CD14-positive monocyte (primary cell): ENCODE data around the gene FAM47C. TPM values are rescaled to one million over a fixed set of nuclear protein-coding genes. Genes with fewer than 3 reads are reported as not detected.
"Not testable (repeated sequence)": the region's sequence is repeated elsewhere in the genome, so short reads cannot be mapped to it uniquely, and the experiment has no call there.

Experiments
- DNase-seq, 3 donors: peaks; one replicate each; pipeline ENCODE4 v3.0.0-alpha.2; 2011 to 2022
- H2AFZ ChIP-seq: 2 replicates; pipeline ENCODE4 v1.6.0; 2012; ENCODE audit warnings: mild to moderate bottlenecking, low read depth, low read length, inconsistent platforms; ENCODE audit not compliant: insufficient read depth, poor library complexity, severe bottlenecking
- H3K27ac ChIP-seq, 2 donors: 1 replicate in 1 of 2; 2 replicates in 1 of 2; pipeline ENCODE4 v1.5.1; 2012 to 2013; ENCODE audit warnings: low read length in 2 of 2, control low read depth in 1 of 2, inconsistent platforms in 1 of 2, low read depth in 1 of 2, mild to moderate bottlenecking in 1 of 2
- H3K27me3 ChIP-seq, 2 donors: one replicate each; pipeline versions ENCODE4 v1.6.0 to v1.6.1; 2011 to 2013; ENCODE audit warnings: low read length in 2 of 2; ENCODE audit not compliant: control insufficient read depth in 2 of 2, insufficient read depth in 2 of 2
- H3K36me3 ChIP-seq, 2 donors: replicated peaks in 1 of 2; 1 replicate in 1 of 2; 2 replicates in 1 of 2; pipeline versions ENCODE4 v1.5.1 to v1.6.1; 2012 to 2013; ENCODE audit warnings: low read length in 2 of 2, control low read depth in 1 of 2, inconsistent platforms in 1 of 2, mild to moderate bottlenecking in 1 of 2; ENCODE audit not compliant: insufficient read depth in 2 of 2, control insufficient read depth in 1 of 2
- H3K4me1 ChIP-seq, 2 donors: 1 replicate in 1 of 2; 2 replicates in 1 of 2; pipeline versions ENCODE4 v1.5.1 to v1.6.1; 2012 to 2013; ENCODE audit warnings: low read length in 2 of 2, control low read depth in 1 of 2, inconsistent platforms in 1 of 2, mild to moderate bottlenecking in 1 of 2, moderate library complexity in 1 of 2; ENCODE audit not compliant: insufficient read depth in 2 of 2, control insufficient read depth in 1 of 2
- H3K4me2 ChIP-seq: replicated peaks from 2 replicates; pipeline ENCODE3; 2012; ENCODE audit warnings: low read length, moderate library complexity, mild to moderate bottlenecking; ENCODE audit not compliant: poor library complexity, severe bottlenecking; ENCODE audit errors: extremely low read depth
- H3K4me3 ChIP-seq, 3 experiments: fragments of 200-600 bp in 1 of 3; sonication (generic) in 1 of 3; replicated peaks in 1 of 3; 1 replicate in 2 of 3; 2 replicates in 1 of 3; pipeline ENCODE4 v1.5.1; 2011 to 2013; ENCODE audit warnings: low read length in 3 of 3, mild to moderate bottlenecking in 3 of 3, control low read depth in 2 of 3, low read depth in 2 of 3, inconsistent platforms in 1 of 3, moderate library complexity in 1 of 3
- H3K79me2 ChIP-seq: 2 replicates; pipeline ENCODE4 v1.6.0; 2012; ENCODE audit warnings: mild to moderate bottlenecking, control low read depth, inconsistent platforms, low read length, moderate library complexity; ENCODE audit not compliant: insufficient read depth
- H3K9ac ChIP-seq: 2 replicates; pipeline ENCODE4 v1.6.0; 2017; ENCODE audit warnings: low read length, mild to moderate bottlenecking; ENCODE audit not compliant: insufficient read depth, poor library complexity, severe bottlenecking
- H3K9me3 ChIP-seq, 2 donors: replicated peaks in 1 of 2; 1 replicate in 1 of 2; 2 replicates in 1 of 2; pipeline versions ENCODE4 v1.5.1 to v1.6.1; 2012 to 2013; ENCODE audit warnings: low read length in 2 of 2, control low read depth in 1 of 2; ENCODE audit not compliant: control insufficient read depth in 1 of 2, insufficient read depth in 1 of 2
- H4K20me1 ChIP-seq: 2 replicates; pipeline ENCODE4 v1.6.0; 2012; ENCODE audit warnings: mild to moderate bottlenecking, low read length, control low read depth, moderate library complexity; ENCODE audit not compliant: insufficient read depth
- H3K27ac Mint-ChIP-seq, 7 donors: one replicate each; pipeline ENCODE4 v1.8.0; 2020; ENCODE audit warnings: mild to moderate bottlenecking in 7 of 7, mixed read lengths in 7 of 7, moderate library complexity in 6 of 7, inconsistent platforms in 2 of 7
- H3K27me3 Mint-ChIP-seq, 3 donors: one replicate each; pipeline ENCODE4 v1.8.0; 2021 to 2022; ENCODE audit warnings: low read depth in 3 of 3, mild to moderate bottlenecking in 3 of 3, mixed read lengths in 3 of 3, moderate library complexity in 3 of 3, inconsistent platforms in 1 of 3
- H3K36me3 Mint-ChIP-seq, 2 donors: one replicate each; pipeline ENCODE4 v1.8.0; 2020; ENCODE audit warnings: mixed read lengths in 2 of 2, inconsistent platforms in 1 of 2, mild to moderate bottlenecking in 1 of 2
- H3K4me1 Mint-ChIP-seq: one replicate; pipeline ENCODE4 v1.8.0; 2020; ENCODE audit warnings: mild to moderate bottlenecking, mixed read lengths
- H3K4me3 Mint-ChIP-seq, 2 donors: one replicate each; pipeline ENCODE4 v1.8.0; 2020; ENCODE audit warnings: mild to moderate bottlenecking in 2 of 2, mixed read lengths in 2 of 2, moderate library complexity in 1 of 2
- H3K9me3 Mint-ChIP-seq, 7 donors: one replicate each; pipeline ENCODE4 v1.8.0; 2020 to 2022; ENCODE audit warnings: mixed read lengths in 7 of 7, mild to moderate bottlenecking in 6 of 7, moderate library complexity in 6 of 7, inconsistent platforms in 2 of 7
- WGBS: methylation state at CpG from one replicate; pipeline ENCODE4 v1.1.5; 2013; ENCODE audit warnings: missing lambda C conversion rate; ENCODE audit not compliant: insufficient coverage; 5-methylcytosine and 5-hydroxymethylcytosine counted together
- intact Hi-C, 2 donors: fragments of 100-400 bp; cut with micrococcal nuclease; formaldehyde crosslinking; loops; one replicate each; pipeline versions ENCODE4 v1.15.0 to v1.15.1; 2023
- polyA plus RNA-seq, 3 donors: library from polyadenylated mRNA; depleted of rRNA in 1 of 3; unstranded in 2 of 3; stranded (reverse) in 1 of 3; fragments of 300-500 nt in 2 of 3; fragments of >200 nt in 1 of 3; fragmentation: Illumina TruSeq in 2 of 3; gene quantifications; 1 replicate in 2 of 3; 2 replicates in 1 of 3; pipeline ENCODE4 v1.2.3, GENCODE V29; 2012 to 2021

The FAM47C gene
- polyA plus RNA-seq, 3 donors = not detected

DNA sequence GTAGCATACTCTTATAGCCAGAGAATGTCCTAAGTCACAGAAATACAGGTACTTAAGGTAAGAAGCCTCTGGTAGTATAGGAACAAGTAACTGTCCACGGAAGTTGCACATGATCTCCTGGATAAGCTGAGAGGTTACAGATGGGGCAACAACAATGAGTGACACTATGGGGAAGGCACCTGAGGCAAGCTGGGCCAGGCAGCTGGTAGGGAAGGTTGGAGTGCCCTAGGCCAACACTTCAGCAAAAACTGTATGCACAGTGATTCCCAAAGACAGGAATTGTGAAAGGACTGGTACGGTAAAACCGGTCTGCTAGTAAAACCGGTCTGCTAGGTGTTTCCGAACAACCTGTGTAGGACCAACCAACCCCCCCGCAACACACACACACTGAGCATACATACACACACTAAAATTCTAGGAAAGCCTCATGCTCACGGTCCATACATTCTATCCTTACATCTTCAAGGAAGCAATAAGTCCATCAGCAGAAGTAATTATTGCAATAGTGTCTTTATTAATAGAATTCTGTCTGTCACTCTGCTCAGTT is 28.6 kb downstream of the FAM47C start:
- H3K4me1 Mint-ChIP-seq, H3K27me3 ChIP-seq, H3K9ac ChIP-seq, H3K4me3 ChIP-seq, H3K79me2 ChIP-seq, H3K27ac Mint-ChIP-seq, H3K36me3 ChIP-seq, H3K27me3 Mint-ChIP-seq, H4K20me1 ChIP-seq, H2AFZ ChIP-seq, H3K4me2 ChIP-seq, H3K9me3 ChIP-seq, H3K36me3 Mint-ChIP-seq, H3K4me1 ChIP-seq, H3K27ac ChIP-seq, DNase-seq, intact Hi-C loops, H3K9me3 Mint-ChIP-seq: not testable (repeated sequence)
- no CpG with 5 or more reads among the region's 7 CpGs for WGBS
- H3K4me3 Mint-ChIP-seq = peak overlapping the region in 1 of 2 donors; percentile 21

DNA sequence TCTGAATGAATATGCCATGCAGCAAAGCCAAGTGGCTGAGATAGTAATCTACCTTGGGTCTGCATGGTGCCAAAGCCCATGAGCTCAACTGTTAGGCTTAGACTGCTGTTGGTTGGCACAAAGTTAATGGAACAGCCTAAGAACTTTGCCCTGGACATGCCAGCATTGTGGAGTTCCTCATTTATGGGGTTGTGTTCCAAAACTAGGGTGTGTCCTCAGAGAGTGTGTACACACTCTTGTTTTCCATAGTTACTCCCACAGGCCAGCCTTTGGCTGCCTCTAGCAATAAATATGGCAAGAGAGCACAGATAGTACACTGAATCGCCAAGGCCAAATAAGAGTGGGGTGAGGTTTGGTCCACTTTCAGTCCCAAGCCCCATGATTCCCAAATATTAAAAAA is 30.6 kb downstream of the FAM47C start:
- H3K36me3 ChIP-seq, H2AFZ ChIP-seq, H3K4me3 ChIP-seq, H3K4me1 ChIP-seq, H3K27ac Mint-ChIP-seq, intact Hi-C loops, H4K20me1 ChIP-seq, H3K4me2 ChIP-seq, H3K79me2 ChIP-seq, H3K27me3 ChIP-seq, H3K4me1 Mint-ChIP-seq, H3K9ac ChIP-seq, DNase-seq, H3K9me3 ChIP-seq, H3K4me3 Mint-ChIP-seq, H3K36me3 Mint-ChIP-seq, H3K27me3 Mint-ChIP-seq, H3K27ac ChIP-seq: not testable (repeated sequence)
- no CpG with 5 or more reads among the region's 1 CpG for WGBS
- H3K9me3 Mint-ChIP-seq = peaks cover 0 to 13% (median 9%) of the 10 kb centered on the region in 7 donors

DNA sequence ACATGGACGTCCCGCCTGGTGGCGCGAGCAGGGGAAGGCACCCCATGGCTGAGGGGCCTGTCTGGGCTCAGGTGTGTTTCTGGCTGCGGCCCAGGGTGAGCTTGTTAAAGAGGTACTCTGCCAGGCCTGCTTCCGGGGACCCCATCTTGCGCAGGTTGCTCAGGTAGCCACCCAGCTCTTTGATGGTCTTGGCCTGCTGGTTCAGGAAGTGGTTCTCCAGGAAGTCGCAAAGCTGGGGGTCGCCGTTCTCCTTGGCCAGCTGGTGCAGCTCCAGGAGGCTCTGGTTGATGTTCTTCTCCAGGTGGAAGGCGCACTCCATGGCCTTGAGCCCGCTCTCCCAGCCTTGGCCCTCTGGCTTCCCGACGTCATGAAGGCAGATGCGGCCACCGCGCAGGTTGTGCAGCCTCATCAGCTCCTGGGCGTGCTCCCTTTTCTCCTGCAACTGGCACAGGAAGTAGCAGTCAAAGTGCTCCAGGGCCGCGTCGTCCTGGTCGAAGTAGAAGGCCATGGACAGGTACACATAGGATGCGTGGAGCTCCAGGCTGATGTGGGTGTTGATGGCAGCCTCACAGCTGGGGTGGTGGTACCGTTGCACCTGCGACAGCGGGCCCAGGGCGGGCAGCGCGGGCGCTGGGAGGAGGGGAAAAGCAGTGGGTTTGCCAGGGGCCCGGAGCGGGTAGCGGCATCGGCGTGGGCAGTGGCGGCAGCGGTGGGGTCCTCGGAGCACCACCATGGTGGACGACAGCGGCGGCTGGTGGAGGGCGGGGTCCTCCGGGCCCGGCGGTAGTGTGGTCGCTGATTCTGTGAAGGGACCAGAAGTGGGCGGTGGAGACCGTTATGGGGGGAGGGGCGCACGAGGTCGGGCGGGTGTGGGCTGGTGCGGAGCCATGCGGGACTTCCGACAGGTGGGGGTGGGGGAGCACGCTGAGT is 35.1 kb downstream of the FAM47C start:
- H3K27ac Mint-ChIP-seq = peak overlapping the region in 1 of 7 donors; percentile 41
- H3K9me3 ChIP-seq, H3K4me3 ChIP-seq, DNase-seq, H3K4me1 ChIP-seq, H3K36me3 ChIP-seq, H3K27me3 Mint-ChIP-seq, H3K9ac ChIP-seq, H3K27ac ChIP-seq, H3K4me3 Mint-ChIP-seq, H3K79me2 ChIP-seq, H3K27me3 ChIP-seq, H3K4me2 ChIP-seq, H3K4me1 Mint-ChIP-seq, H4K20me1 ChIP-seq, intact Hi-C loops, H2AFZ ChIP-seq, H3K36me3 Mint-ChIP-seq: not testable (repeated sequence)
- H3K9me3 Mint-ChIP-seq = peaks cover 0 to 18% (median 9%) of the 10 kb centered on the region in 7 donors
- WGBS = 96% methylated on average over 28 of the region's 56 CpGs
